Common myeloid progenitor, CD34-positive (primary cell): ENCODE measurements around the gene ACAD11.
"Not testable (repeated sequence)": the region's sequence is repeated elsewhere in the genome, so short reads cannot be mapped to it uniquely, and the experiment has no call there.

Source experiments
- CTCF ChIA-PET: fragments of 350-600 bp; sonication (Branson Sonifier 250); formaldehyde crosslinking; loops from one replicate; lab custom pipeline; 2021; ENCODE audit warnings: antibody characterized with exemption; lab: Charles Lee
- POLR2A ChIA-PET: fragments of 350-600 bp; sonication (Branson Sonifier 250); formaldehyde crosslinking; loops from one replicate; lab custom pipeline; 2021; ENCODE audit warnings: antibody characterized with exemption; lab: Charles Lee
- DNase-seq, 3 donors: peaks; one replicate each; pipeline versions ENCODE4 v3.0.0 to v3.0.0-alpha.2; 2013
- H3K27ac ChIP-seq, 2 experiments: 1 replicate in 1 of 2; 2 replicates in 1 of 2; pipeline ENCODE4 v1.7.0; 2013; ENCODE audit warnings: inconsistent platforms in 2 of 2, low read length in 2 of 2, mild to moderate bottlenecking in 2 of 2, low read depth in 1 of 2, moderate library complexity in 1 of 2; ENCODE audit not compliant: severe bottlenecking in 2 of 2, insufficient read depth in 1 of 2, poor library complexity in 1 of 2
- H3K27me3 ChIP-seq, 5 experiments: replicated peaks in 2 of 5; 1 replicate in 3 of 5; 2 replicates in 2 of 5; pipeline versions ENCODE4 v1.6.1 to v1.7.0; 2013; ENCODE audit warnings: low read length in 4 of 5, mild to moderate bottlenecking in 2 of 5, moderate library complexity in 2 of 5, inconsistent platforms in 1 of 5; ENCODE audit not compliant: insufficient read depth in 5 of 5, control insufficient read depth in 4 of 5
- H3K36me3 ChIP-seq, 4 experiments: 1 replicate in 2 of 4; 2 replicates in 2 of 4; pipeline versions ENCODE4 v1.6.1 to v1.7.0; 2013; ENCODE audit warnings: low read length in 3 of 4, control low read depth in 1 of 4, mild to moderate bottlenecking in 1 of 4; ENCODE audit not compliant: control insufficient read depth in 4 of 4, insufficient read depth in 4 of 4
- H3K4me1 ChIP-seq, 4 experiments: 1 replicate in 3 of 4; 2 replicates in 1 of 4; pipeline versions ENCODE4 v1.6.1 to v1.7.1; 2013; ENCODE audit warnings: low read length in 3 of 4, mild to moderate bottlenecking in 3 of 4, control low read depth in 1 of 4, inconsistent platforms in 1 of 4, moderate library complexity in 1 of 4; ENCODE audit not compliant: control insufficient read depth in 4 of 4, insufficient read depth in 4 of 4; ENCODE audit errors: control extremely low read depth in 1 of 4
- H3K4me3 ChIP-seq, 7 experiments: 1 replicate in 4 of 7; 2 replicates in 3 of 7; pipeline versions ENCODE4 v1.5.1 to v1.7.0; 2013; ENCODE audit warnings: mild to moderate bottlenecking in 7 of 7, low read length in 6 of 7, moderate library complexity in 6 of 7, inconsistent platforms in 2 of 7, low read depth in 2 of 7, control low read depth in 1 of 7; ENCODE audit not compliant: insufficient read depth in 4 of 7, control insufficient read depth in 1 of 7; ENCODE audit errors: extremely low read depth in 1 of 7
- H3K9me3 ChIP-seq, 5 experiments: 1 replicate in 4 of 5; 2 replicates in 1 of 5; pipeline versions ENCODE4 v1.6.1 to v1.7.1; 2013; ENCODE audit warnings: low read length in 4 of 5, mild to moderate bottlenecking in 2 of 5, inconsistent platforms in 1 of 5, low read depth in 1 of 5, moderate library complexity in 1 of 5; ENCODE audit not compliant: control insufficient read depth in 4 of 5, insufficient read depth in 2 of 5; ENCODE audit errors: control extremely low read depth in 1 of 5
- WGBS: methylation state at CpG from one replicate; pipeline ENCODE4 v1.1.5; 2013; ENCODE audit not compliant: insufficient coverage; 5-methylcytosine and 5-hydroxymethylcytosine counted together

The ACAD11 gene

GRCh38 chr3:132568422-132568821 lies 91.2 kb downstream of the ACAD11 start:
- no CpG with 5 or more reads among the region's 2 CpGs for WGBS
- POLR2A ChIA-PET: no interaction called here
- Histone ChIP-seq H3K27ac (no peak overlapping the region), H3K9me3 (peaks cover 0 to 5% (median 2%) of the 10 kb centered on the region in 5 experiments), H3K4me3 (no peak overlapping the region), H3K27me3 (no peaks in the 10 kb centered on the region), H3K4me1 (no peaks in the 10 kb centered on the region), H3K36me3 (peaks cover 0 to 11% (median 6%) of the 10 kb centered on the region in 4 experiments)
- no peak for DNase-seq
- CTCF ChIA-PET: no interaction called here

DNA sequence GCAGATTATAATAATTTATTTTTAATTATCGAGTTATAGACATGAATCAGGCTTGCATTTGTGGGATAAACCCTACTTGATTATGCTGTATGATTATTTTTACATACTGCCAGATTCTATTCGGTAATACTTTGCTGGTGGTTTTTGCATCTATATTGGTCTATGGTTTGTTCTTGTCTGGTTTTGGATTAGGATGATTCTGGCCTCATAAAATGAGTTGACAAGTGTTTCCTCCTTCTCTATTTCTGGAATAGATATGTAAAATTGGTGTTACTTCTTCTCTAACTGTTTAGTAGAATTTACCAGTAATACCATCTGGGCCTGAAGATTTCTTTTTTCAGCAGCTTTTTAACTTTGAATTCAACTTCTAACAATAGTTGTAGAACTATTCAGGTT lies 95.5 kb downstream of the ACAD11 start:
- Histone ChIP-seq H3K9me3 (peaks cover 0 to 2% (median 0%) of the 10 kb centered on the region in 5 experiments), H3K27me3 (no peaks in the 10 kb centered on the region), H3K36me3 (peaks cover 5 to 9% (median 7%) of the 10 kb centered on the region in 4 experiments), H3K4me1 (no peaks in the 10 kb centered on the region), H3K4me3 (no peak overlapping the region), H3K27ac (no peak overlapping the region)
- no CpG with 5 or more reads among the region's 2 CpGs for WGBS
- POLR2A ChIA-PET: no interaction called here
- CTCF ChIA-PET: no interaction called here
- no peak for DNase-seq

GRCh38 chr3:132563420-132564069 lies 96.1 kb downstream of the ACAD11 start:
- 80% methylated on average over 1 of the region's 4 CpGs for WGBS
- no peaks in the 10 kb centered on the region for H3K27me3 ChIP-seq
- peaks cover 5 to 10% (median 9%) of the 10 kb centered on the region in 4 experiments for H3K36me3 ChIP-seq
- no peak for DNase-seq
- ChIA-PET POLR2A (no interaction called here), CTCF (no interaction called here)
- no peak overlapping the region for H3K4me3 ChIP-seq
- H3K27ac ChIP-seq: no peak overlapping the region
- H3K4me1 ChIP-seq: no peaks in the 10 kb centered on the region
- peaks cover 0 to 2% (median 0%) of the 10 kb centered on the region in 5 experiments for H3K9me3 ChIP-seq

DNA sequence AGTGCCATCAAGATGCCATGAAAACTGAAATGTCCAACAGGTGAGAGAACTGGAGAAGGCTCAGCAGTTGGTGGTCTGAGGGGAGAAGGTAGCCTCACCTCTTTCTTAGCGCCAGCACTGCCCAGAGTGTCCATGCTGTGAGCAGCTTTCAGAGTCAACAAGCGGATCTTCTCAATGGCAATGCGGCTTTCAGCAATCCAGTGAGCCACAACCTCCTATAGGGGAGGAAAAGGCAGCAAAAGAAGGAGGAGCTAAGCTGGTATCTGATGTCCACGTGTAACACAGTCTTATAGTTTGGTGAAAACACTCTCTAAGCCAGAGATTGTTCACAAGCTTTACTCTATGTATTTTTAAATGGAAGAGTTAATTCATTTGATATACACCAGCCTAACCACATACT lies 98.6 kb downstream of the ACAD11 start:
- CTCF ChIA-PET: no interaction called here
- POLR2A ChIA-PET: no interaction called here
- no peaks in the 10 kb centered on the region for H3K27me3 ChIP-seq
- peaks cover 0 to 2% (median 0%) of the 10 kb centered on the region in 5 experiments for H3K9me3 ChIP-seq
- H3K36me3 ChIP-seq: peaks cover 5 to 14% (median 10%) of the 10 kb centered on the region in 4 experiments
- H3K4me1 ChIP-seq: no peaks in the 10 kb centered on the region
- WGBS: 97% methylated on average over 3 of the region's 4 CpGs
- DNase-seq: no peak
- no peak overlapping the region for H3K4me3 ChIP-seq
- no peak overlapping the region for H3K27ac ChIP-seq

- WGBS: 97% methylated on average over 7 of the region's 8 CpGs
- ChIA-PET POLR2A (no interaction called here), CTCF (interaction anchor here (1.0 kb wide), 1 partner anchor 21 kb away, joined by 5 read pairs; no protein-coding TSS in a partner anchor)
- DNase-seq: no peak
- Histone ChIP-seq H3K4me3 (no peak overlapping the region), H3K36me3 (peaks cover under 1 to 10% (median 4%) of the 10 kb centered on the region in 4 experiments), H3K27ac (peak overlapping the region in 1 of 2 experiments; percentile 38), H3K4me1 (no peaks in the 10 kb centered on the region), H3K27me3 (no peaks in the 10 kb centered on the region), H3K9me3 (no peaks in the 10 kb centered on the region)
Measured at GRCh38 chr3:132556508-132557159, 103.0 kb downstream of the ACAD11 start.

DNA sequence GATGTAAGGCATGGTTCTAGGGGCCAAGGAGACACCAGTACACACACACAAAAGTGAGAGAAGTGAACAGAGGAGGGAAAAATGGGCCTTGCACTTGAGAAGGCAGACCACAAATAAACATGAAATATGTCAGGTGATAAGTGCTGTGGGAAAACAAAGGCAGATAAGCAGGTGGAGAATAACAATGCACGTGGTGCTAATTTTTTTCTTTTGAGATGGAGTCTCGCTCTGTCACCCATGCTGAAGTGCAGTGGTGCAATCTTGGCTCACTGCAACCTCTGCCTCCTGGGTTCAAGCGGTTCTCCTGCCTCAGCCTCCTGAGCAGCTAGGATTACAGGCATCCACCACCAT lies 103.6 kb downstream of the ACAD11 start:
- POLR2A ChIA-PET, CTCF ChIA-PET: not testable (repeated sequence)
- 87% methylated on average over 2 of the region's 3 CpGs for WGBS

DNA sequence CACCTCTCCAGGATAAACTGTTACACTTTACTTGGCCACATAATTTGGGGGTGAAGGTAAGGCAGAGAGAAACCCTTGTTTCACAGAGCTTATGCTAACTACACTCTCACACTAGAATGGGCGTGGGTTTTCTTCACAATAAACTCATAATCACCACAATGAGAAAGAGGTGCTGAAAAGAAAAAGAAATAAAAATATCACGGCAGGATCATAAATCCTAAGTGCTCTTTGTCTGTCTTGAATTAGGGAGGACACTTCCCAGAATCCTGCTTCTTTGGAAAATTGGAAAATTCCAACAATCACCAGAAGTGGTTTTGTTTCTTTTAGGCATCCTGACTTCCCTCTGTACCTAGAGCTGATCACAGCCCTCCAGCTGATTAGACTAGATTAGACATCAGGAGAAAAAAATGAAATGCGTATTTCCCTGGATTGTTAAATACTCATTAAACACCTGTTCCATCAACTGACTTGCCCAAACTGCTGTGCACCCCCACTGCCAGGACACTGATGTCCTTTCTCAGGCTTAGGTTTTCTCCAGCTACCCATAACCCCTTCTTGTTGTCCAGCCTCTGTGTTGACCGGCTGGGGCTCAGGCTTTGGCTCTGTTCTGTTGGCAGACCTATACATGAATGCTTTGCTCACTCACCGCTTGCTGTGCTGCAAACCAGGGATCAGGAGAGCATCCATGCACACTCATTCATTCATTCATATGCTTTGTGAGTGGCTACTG lies 104.1 kb downstream of the ACAD11 start:
- Histone ChIP-seq H3K27me3 (no peaks in the 10 kb centered on the region), H3K36me3 (peaks cover 0 to 8% (median 3%) of the 10 kb centered on the region in 4 experiments), H3K27ac (no peak overlapping the region), H3K4me1 (peaks cover 6 to 11% (median 9%) of the 10 kb centered on the region in 4 experiments), H3K4me3 (no peak overlapping the region), H3K9me3 (no peaks in the 10 kb centered on the region)
- no peak for DNase-seq
- ChIA-PET POLR2A (no interaction called here), CTCF (no interaction called here)
- 93% methylated on average over 2 of the region's 5 CpGs for WGBS

More for the DNA sequence above, 103.6 kb downstream of the ACAD11 start:
- not testable (repeated sequence) for H3K9me3 ChIP-seq, H3K4me3 ChIP-seq, H3K4me1 ChIP-seq, H3K36me3 ChIP-seq, H3K27me3 ChIP-seq, H3K27ac ChIP-seq, DNase-seq
